Ramos (cell line): Measurements from ENCODE around the gene PARP12.
"Not testable (repeated sequence)": the region's sequence is repeated elsewhere in the genome, so short reads cannot be mapped to it uniquely, and the experiment has no call there.

ENCODE experiments used
- in situ Hi-C: fragments of 300-500 bp; cut with MboI; formaldehyde crosslinking; loops from one replicate; pipeline ENCODE4 v1.14.3; 2022; ENCODE audit warnings: low sequenced_read_pairs; ENCODE audit not compliant: unreplicated experiment

The PARP12 gene, protein sequence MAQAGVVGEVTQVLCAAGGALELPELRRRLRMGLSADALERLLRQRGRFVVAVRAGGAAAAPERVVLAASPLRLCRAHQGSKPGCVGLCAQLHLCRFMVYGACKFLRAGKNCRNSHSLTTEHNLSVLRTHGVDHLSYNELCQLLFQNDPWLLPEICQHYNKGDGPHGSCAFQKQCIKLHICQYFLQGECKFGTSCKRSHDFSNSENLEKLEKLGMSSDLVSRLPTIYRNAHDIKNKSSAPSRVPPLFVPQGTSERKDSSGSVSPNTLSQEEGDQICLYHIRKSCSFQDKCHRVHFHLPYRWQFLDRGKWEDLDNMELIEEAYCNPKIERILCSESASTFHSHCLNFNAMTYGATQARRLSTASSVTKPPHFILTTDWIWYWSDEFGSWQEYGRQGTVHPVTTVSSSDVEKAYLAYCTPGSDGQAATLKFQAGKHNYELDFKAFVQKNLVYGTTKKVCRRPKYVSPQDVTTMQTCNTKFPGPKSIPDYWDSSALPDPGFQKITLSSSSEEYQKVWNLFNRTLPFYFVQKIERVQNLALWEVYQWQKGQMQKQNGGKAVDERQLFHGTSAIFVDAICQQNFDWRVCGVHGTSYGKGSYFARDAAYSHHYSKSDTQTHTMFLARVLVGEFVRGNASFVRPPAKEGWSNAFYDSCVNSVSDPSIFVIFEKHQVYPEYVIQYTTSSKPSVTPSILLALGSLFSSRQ

DNA sequence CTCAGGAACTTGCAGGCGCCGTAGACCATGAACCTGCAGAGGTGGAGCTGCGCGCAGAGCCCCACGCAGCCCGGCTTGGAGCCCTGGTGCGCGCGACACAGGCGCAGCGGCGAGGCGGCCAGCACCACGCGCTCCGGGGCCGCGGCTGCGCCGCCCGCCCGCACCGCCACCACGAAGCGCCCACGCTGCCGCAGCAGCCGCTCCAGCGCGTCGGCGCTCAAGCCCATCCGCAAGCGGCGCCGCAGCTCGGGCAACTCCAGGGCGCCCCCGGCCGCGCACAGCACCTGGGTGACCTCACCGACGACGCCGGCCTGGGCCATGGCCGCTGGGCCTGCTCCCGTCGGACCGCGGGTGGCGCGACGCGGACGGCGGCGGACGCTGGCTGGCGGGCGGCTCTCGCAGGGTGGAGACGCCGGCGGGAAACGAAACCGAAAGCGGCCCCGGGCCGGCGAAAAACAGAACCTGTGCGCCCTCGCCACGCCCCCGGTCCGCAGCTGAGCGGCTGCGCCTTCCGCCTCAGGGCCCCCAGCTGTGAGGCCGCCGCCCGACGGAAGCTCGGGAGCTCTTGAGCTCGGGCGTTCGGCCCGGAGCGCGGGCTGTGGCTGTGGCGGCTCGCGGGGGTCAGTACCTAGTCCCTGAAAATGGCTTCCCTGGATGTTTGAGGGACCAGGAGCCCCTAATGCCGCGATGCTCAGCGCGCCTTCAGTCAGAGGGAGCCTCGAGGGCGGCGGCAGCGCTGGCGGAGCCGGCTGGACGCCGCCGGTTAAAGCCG is at the start of gene PARP12:
Gene PARP12 (minus strand): TSS at position 424 of the 772 bp plus-strand sequence. CDS start 104 bp downstream, at position 320.
- in situ Hi-C loops, result no loop called here

- in situ Hi-C loops, result not testable (repeated sequence)
Measured at GRCh38 chr7:140108777-140109176, 46.0 kb upstream of the PARP12 start.

DNA sequence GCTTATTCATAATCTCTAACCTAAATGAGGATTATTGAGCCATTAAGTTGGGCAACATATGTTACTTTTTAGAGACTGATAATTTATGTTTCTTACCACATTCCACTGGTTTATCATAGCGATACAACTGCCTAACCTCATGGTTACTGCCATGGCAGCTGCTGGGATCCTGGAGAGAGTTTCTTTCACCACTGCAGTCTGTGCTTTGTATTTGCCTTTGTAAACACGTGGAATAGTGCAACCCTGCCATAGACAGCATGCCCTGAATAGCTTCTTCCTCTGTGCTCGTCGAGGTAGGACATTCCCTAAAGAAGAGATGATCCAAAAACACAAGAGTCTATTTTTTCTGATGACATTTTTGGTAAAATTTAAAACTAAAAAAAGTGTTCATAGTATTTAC is 33.7 kb upstream of the PARP12 start:
- in situ Hi-C loops, result no loop called here

- in situ Hi-C loops, result no loop called here
Measured at GRCh38 chr7:140093375-140093774, 30.6 kb upstream of the PARP12 start.

GRCh38 chr7:140085447-140085846 is 22.7 kb upstream of the PARP12 start:
- in situ Hi-C loops, result no loop called here

- in situ Hi-C loops, result no loop called here
Measured at GRCh38 chr7:140084972-140085371, 22.2 kb upstream of the PARP12 start.

DNA sequence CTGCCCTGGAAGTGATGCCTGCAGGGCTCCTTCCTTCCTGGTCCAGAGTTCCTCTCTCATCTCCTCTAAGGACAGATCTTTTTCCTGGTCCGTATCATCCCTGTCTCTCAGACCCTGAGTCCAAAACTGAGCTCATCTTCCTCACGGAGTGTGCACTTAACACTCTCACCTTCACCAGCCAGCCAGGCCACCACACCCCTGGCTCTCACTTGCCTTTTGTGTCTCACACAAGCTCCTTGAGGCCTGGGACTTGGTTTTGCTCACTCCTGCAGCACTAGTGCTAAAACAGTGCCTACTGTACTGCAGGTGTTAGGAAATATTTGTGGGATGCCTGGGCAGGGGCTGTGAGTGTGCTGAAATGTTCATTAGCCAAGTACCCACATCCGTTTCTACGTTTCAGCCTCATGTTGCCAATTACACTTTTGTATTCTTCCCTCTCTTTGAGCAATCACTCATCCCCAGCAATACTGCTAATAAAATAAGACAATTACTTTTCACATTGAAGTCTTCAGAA is 21.4 kb upstream of the PARP12 start:
- in situ Hi-C loops, result no loop called here

DNA sequence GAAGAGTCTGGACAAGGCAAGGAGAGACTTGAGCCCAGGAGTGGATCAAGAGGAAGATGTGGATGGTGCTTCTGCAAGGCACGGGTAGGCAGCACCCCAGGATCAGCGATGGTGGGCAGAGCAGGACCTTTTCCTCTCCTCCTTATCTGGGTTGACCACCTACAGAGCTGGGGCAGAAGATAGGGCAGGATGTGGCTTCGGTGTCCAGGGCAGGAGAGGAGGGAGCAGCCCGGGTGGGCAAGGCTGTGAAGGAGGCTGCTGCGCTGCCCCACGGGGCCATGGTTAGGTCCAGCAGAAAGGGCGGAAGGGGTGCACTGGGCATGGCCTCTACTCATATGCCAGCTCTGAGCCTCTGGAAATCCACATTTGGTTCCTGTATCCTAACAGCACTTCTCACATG is 20.0 kb upstream of the PARP12 start:
- in situ Hi-C loops, result no loop called here

GRCh38 chr7:140081774-140082425 is 19.1 kb upstream of the PARP12 start:
- in situ Hi-C loops, result no loop called here

DNA sequence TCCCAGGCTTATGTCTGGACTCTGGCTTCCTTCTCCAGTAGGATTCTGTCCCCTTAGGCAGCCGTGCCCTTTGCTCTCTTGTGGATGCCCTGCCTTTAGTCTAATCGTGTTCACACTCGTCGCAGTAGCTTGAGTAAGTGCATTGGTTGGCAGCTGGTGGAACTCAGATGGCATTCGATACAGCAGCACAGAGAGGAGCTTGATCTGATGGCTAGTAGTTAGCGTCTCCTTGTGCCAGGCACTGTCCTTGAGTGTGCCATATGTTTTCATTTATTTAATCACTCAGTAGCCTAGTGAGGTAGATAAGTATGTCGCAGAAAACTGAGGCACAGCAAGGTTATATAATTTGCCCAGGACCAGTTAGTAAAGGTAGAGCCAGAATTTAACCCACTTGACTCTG is 18.2 kb upstream of the PARP12 start:
- in situ Hi-C loops, result no loop called here

GRCh38 chr7:140079121-140079536 is 16.4 kb upstream of the PARP12 start:
- in situ Hi-C loops, result no loop called here

DNA sequence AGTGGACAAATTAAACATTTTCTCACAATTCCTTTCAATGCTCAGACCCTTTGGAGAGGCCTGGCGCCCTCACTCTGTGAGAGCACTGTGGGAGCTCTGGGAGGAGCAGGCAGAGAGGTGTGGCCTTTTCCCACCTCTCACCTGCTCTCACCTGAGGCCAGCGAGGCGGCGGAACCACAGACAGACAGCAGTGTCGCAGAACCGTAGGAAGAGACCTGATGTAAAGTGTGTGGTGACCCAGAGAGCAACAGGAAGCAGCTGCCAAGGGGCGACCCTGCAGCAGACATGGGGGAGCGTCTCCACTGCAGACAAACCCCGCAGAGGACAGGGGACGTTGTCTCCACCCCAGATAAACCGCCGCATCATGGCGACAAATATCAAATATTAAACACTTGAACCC is 15.6 kb upstream of the PARP12 start:
- in situ Hi-C loops, result no loop called here

- in situ Hi-C loops, result no loop called here
Measured at GRCh38 chr7:140074780-140075179, 12.0 kb upstream of the PARP12 start.

DNA sequence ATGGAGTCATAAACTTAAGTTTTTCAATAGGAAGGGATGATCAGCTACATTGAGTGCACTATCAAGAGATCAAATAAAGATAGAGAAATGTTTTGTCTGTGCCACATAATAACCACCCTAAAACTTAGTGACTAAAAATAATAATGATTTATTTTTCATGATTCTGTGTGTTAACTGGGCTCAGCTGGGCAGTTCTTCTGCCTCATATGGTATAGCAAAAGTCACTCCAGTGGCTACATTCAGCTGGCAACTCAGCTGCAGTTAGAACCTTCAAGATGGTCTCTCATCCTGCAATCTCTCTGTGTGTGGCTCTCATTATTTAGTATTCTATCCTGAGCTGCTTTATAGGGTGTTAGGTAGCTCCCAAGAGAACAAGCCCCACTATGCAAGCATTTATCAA is 7.8 kb upstream of the PARP12 start:
- in situ Hi-C loops, result no loop called here

DNA sequence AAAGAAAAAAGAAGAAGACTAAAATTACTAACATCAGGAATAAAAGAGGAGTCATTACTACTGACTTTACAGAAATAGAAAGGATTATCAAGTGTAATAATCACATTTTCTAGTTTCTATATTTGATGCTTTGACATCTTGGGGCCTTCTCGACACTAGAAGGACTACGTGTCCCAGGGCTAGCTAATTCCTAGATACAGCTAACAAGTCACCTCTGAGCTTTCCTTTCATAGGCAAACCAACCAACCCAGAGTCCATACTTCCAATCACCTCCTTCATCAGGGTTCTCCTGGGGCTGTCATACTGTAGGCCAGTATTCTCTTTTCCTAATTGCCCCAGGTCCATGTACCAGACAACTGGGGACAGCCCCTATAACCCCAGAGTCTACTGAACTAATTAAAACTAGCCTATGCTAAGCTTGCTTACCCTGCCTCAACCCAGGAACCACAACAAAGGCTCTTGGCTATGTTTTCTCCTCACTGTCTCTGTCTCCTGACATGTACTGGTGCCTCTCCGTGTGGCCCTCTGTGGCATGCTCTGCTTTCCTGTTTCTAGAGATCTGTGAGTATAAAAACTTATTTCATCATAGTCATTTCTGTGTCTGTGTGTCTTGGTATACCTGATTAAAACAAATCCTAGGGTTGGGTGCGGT is 6.7 kb upstream of the PARP12 start:
- in situ Hi-C loops, result no loop called here

GRCh38 chr7:140068033-140068432 is 5.3 kb upstream of the PARP12 start:
- in situ Hi-C loops, result no loop called here

- in situ Hi-C loops, result no loop called here
Measured at GRCh38 chr7:140067052-140067451, 4.3 kb upstream of the PARP12 start.

DNA sequence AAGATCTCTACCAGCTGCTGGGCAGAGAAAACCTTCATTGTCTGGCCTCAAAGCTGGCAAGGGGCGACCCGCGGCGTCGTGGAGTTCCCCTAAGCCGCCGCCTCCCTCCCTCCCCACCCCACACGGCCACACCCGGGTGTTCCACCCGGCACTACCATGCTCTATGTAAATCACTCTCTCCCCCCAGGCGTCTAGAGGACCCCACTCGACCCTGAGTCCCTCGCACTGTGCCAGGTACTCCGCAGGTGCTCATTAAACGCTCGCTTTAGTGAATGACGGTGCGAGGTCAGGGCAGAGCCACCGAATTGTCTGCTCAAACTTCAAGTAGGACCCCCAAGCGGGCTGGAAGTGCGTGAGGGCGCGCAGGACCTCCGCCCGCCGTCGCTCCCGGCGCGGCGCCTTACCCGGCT is 628 bp downstream of the PARP12 start:
- in situ Hi-C loops, result no loop called here

DNA sequence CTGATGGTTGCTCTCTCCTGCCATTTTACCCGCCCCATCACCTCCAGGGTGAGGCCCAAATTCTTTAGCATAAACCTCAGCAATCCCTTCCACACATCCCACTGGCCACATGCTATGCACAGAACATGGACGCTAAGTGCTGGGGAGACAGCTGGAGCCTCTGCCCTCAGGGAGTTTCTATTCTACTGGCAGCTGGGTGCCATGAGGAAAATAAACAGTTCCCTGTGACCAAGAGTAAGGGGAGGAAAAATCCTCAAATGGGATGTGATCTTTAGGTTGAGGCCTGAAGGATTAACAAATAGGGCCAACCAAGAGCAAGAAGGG is 1.2 kb downstream of the PARP12 start:
- in situ Hi-C loops, result no loop called here
